Stimulated activated CD8-positive, alpha-beta memory T cell treated with anti-CD3 and anti-CD28 coated beads, Interleukin-4, amount 100 ng/mL, for 4 hours (primary cell): ENCODE data around the gene PFN4.

Experiments used
- DNase-seq, 2 donors: peaks; one replicate each; pipeline ENCODE4 v3.0.0-alpha.2; 2020; ENCODE audit warnings: low read depth in 2 of 2, low spot score in 1 of 2

Gene PFN4

DNA sequence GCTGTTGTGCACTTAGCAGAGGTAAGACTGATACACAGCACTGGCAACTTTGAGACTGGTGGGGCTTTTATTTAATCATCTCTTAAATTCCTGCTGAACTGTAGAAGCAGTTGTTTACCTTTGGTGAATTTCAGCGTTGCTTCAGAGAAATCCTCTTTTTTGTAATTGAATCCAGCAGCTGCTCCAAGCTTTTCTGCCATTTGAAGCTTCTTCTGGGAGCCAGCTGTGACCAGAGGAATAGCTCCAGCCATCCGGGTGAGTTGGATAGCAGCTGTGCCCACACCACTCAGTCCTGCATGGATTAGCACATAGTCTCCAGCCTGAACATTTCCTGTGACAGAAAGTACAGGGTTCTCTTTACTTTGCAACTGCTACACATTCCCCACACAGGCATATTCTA, 42.4 kb downstream of the PFN4 start:
- DNase-seq: no peak

DNA sequence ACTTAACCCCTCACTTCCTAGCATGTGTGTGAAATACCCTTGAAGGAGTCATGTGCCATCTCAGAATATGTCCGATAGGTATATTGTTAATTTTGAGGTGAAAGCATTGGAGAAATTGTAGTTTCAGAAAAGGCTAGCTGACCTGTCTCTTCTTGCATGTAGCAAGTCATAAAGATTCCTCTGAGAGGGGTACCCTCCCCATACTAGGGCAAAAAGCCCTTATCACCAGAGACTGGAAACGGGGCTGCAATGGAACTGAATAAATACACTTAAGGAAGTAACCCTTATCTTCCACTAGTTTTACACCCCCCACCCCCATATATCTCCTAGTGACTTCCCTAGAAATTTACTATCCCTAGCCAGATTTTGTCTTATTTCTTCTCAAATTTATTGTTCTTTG, 45.3 kb downstream of the PFN4 start:
- no peak for DNase-seq

- no peak for DNase-seq
Observed at GRCh38 chr2:24077535-24077877, 45.6 kb downstream of the PFN4 start.

GRCh38 chr2:24076849-24077534, 46.1 kb downstream of the PFN4 start:
- no peak for DNase-seq

GRCh38 chr2:24075915-24076848, 47.0 kb downstream of the PFN4 start, which contains the start of gene SF3B6:
TSS of gene SF3B6 (minus strand) at chr2:24076326. CDS start at chr2:24076229, 97 bp downstream.
- DNase-seq: peak; percentile 99

- no peak for DNase-seq
Observed at GRCh38 chr2:24075259-24075658, 47.9 kb downstream of the PFN4 start.

DNA sequence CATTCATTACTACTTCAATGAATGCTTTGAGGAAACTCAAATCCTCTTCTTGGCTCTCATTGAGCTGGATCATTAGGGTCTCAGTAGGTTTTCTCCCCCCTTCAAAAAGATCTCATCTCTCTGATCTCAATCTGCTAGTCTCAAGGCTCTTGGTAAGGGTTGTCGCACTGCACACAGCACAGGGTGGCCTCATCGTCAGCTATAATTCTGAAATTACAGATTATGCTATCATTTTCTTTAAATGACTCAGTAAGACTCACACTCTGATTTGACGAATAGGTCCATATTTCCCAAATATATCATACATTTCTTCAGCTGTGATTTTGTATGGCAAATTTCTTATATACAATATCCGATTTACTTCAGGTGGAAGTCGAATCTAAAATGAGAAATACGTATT, 49.3 kb downstream of the PFN4 start:
- DNase-seq: no peak

DNA sequence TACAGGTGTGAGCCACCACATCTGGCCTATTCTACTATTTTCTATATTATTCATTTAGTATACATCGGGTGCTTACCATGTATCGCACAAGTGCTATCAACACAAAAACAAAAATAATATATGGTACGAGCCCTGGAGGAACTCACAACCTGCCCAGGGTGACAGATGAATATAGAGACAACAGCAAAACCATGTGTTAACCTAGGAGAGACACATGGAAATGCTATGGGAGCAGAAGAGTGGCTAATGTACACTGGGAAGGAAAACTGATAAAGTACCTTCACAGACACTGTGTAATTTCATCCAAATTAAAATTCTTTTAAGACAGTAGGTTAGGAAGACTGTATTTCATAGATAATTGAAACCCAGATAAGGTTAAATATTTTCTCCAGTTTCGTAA, 50.9 kb downstream of the PFN4 start:
- DNase-seq: no peak

- DNase-seq: no peak
Observed at GRCh38 chr2:24065341-24065740, 57.8 kb downstream of the PFN4 start.
